NB4 (cell line): ENCODE measurements around the gene JAG2.
"Not testable (repeated sequence)": the region's sequence is repeated elsewhere in the genome, so short reads cannot be mapped to it uniquely, and the experiment has no call there.

Experiments
- DNase-seq: peaks from one replicate; pipeline ENCODE4 v3.0.0; 2010; ENCODE audit warnings: low read depth
- H3K4me3 ChIP-seq: one replicate; pipeline ENCODE4 v1.5.1; 2011; ENCODE audit warnings: mild to moderate bottlenecking, low read depth, low read length, moderate library complexity
- CTCF ChIP-seq: IDR thresholded peaks from one replicate; pipeline ENCODE4 v1.5.1; 2012; ENCODE audit warnings: low read depth, low read length
- MAX ChIP-seq: IDR thresholded peaks from 2 replicates; pipeline ENCODE4 v1.6.1; 2011; ENCODE audit warnings: low read depth, low read length
- MYC ChIP-seq: IDR thresholded peaks from 2 replicates; pipeline ENCODE4 v1.6.1; 2011; ENCODE audit warnings: low read depth, low read length
- POLR2A ChIP-seq: IDR thresholded peaks from 2 replicates; pipeline ENCODE4 v1.6.1; 2011; ENCODE audit warnings: mild to moderate bottlenecking; ENCODE audit not compliant: insufficient read length; ENCODE audit errors: extremely low read depth

The JAG2 gene

GRCh38 chr14:105116451-105117256 is 51.9 kb downstream of the JAG2 start:
- no peak for TF ChIP-seq POLR2A
- no peak for TF ChIP-seq MYC
- TF ChIP-seq CTCF = no peak
- TF ChIP-seq MAX = no peak
- DNase-seq = no peak
- H3K4me3 ChIP-seq = no peak overlapping the region

GRCh38 chr14:105109243-105109642 is 59.3 kb downstream of the JAG2 start:
- DNase-seq, H3K4me3 ChIP-seq: not testable (repeated sequence)

GRCh38 chr14:105108516-105108864 is 60.1 kb downstream of the JAG2 start:
- no peak overlapping the region for H3K4me3 ChIP-seq
- DNase-seq = no peak
- TF ChIP-seq MYC = no peak
- no peak for TF ChIP-seq MAX
- TF ChIP-seq POLR2A = no peak
- no peak for TF ChIP-seq CTCF

- DNase-seq = no peak
Measured at GRCh38 chr14:105107781-105108515, 60.6 kb downstream of the JAG2 start.

GRCh38 chr14:105107351-105107750 is 61.2 kb downstream of the JAG2 start:
- DNase-seq = no peak
- H3K4me3 ChIP-seq = no peak overlapping the region

More at GRCh38 chr14:105107781-105108515, 60.6 kb downstream of the JAG2 start:
- no peak for TF ChIP-seq POLR2A
- TF ChIP-seq MYC = no peak
- TF ChIP-seq CTCF = no peak
- TF ChIP-seq MAX = no peak
- no peak overlapping the region for H3K4me3 ChIP-seq

More at GRCh38 chr14:105107351-105107750, 61.2 kb downstream of the JAG2 start:
- no peak for TF ChIP-seq MYC
- TF ChIP-seq CTCF = no peak
- TF ChIP-seq POLR2A = no peak
- no peak for TF ChIP-seq MAX
